Nephron progenitor cell (in vitro differentiated cells): ENCODE data around the gene ACVR2B.
A peak's percentile ranks its signal among the peaks of the same experiment; 100 is the strongest.

ENCODE experiments used
- DNase-seq: peaks from one replicate; pipeline ENCODE4 v3.0.0; 2021
- H3K27ac Mint-ChIP-seq: 2 replicates; pipeline ENCODE4 v1.8.0; 2021; ENCODE audit warnings: mild to moderate bottlenecking, moderate library complexity, mixed read lengths
- H3K27me3 Mint-ChIP-seq: 2 replicates; pipeline ENCODE4 v1.8.0; 2021; ENCODE audit warnings: mild to moderate bottlenecking, low read depth, mixed read lengths; ENCODE audit not compliant: poor library complexity
- H3K36me3 Mint-ChIP-seq: 2 replicates; pipeline ENCODE4 v1.8.0; 2021; ENCODE audit warnings: low read depth, mixed read lengths
- H3K4me1 Mint-ChIP-seq: 2 replicates; pipeline ENCODE4 v1.8.0; 2021; ENCODE audit warnings: mixed read lengths
- H3K4me3 Mint-ChIP-seq: 2 replicates; pipeline ENCODE4 v1.8.0; 2021; ENCODE audit warnings: mild to moderate bottlenecking, moderate library complexity, mixed read lengths
- H3K9me3 Mint-ChIP-seq: 2 replicates; pipeline ENCODE4 v1.8.0; 2021; ENCODE audit warnings: mild to moderate bottlenecking, moderate library complexity, mixed read lengths
- TF ChIP-seq, protein P1 (sequence below): fragments of 200-600 bp; sonication (generic); IDR thresholded peaks from 2 replicates; pipeline ENCODE4 v1.5.0; 2021; ENCODE audit warnings: antibody characterized with exemption

The ACVR2B gene

DNA sequence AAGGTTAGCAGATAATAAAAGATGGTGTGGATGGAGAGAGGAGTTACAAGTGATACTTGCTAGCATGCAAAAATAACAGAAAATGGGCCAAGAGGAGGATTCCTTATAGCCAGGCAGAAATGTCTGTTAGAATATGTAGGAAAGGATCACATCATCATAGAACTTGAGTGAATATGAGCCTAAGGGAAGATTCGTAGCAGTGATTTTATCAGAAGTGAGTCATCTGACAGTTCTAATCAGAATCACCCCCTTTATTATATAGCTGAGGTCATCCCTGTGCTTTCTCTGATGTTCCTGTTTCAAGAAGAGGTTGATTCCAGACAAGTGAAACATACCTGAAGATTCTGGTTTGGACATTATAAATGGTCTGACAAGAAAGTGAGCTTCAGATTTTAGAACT lies 65.3 kb downstream of the ACVR2B start:
- Mint-ChIP-seq H3K4me1 (no peaks in the 10 kb centered on the region), H3K36me3 (peaks cover 37% of the 10 kb centered on the region), H3K27ac (no peak overlapping the region), H3K9me3 (no peaks in the 10 kb centered on the region), H3K4me3 (no peak overlapping the region), H3K27me3 (no peaks in the 10 kb centered on the region)
- TF ChIP-seq, protein P1, sequence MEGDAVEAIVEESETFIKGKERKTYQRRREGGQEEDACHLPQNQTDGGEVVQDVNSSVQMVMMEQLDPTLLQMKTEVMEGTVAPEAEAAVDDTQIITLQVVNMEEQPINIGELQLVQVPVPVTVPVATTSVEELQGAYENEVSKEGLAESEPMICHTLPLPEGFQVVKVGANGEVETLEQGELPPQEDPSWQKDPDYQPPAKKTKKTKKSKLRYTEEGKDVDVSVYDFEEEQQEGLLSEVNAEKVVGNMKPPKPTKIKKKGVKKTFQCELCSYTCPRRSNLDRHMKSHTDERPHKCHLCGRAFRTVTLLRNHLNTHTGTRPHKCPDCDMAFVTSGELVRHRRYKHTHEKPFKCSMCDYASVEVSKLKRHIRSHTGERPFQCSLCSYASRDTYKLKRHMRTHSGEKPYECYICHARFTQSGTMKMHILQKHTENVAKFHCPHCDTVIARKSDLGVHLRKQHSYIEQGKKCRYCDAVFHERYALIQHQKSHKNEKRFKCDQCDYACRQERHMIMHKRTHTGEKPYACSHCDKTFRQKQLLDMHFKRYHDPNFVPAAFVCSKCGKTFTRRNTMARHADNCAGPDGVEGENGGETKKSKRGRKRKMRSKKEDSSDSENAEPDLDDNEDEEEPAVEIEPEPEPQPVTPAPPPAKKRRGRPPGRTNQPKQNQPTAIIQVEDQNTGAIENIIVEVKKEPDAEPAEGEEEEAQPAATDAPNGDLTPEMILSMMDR: no peak
- DNase-seq: no peak

DNA sequence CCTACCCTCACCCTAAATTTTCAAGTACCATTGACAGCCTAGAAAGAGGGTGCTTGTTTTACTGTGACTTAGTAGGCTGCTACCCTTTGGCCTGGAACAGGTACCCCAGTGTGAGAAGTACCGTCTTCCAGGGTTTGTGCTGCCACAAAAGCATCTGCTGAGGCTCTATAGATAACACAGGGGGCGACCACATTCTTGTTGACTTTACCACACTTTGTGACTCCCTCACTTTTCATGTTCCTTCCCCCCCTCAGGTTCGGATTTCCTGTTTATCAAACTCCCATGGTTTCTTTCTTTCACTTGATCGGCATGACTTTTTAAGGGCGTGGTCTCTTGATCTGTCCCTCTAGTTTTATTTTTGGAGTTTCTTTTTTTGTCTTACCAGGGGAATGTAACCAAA lies 66.0 kb downstream of the ACVR2B start:
- TF ChIP-seq, protein P1: no peak
- no peaks in the 10 kb centered on the region for H3K9me3 Mint-ChIP-seq
- no peaks in the 10 kb centered on the region for H3K27me3 Mint-ChIP-seq
- H3K4me1 Mint-ChIP-seq: no peaks in the 10 kb centered on the region
- H3K4me3 Mint-ChIP-seq: no peak overlapping the region
- H3K27ac Mint-ChIP-seq: no peak overlapping the region
- no peak for DNase-seq
- peaks cover 39% of the 10 kb centered on the region for H3K36me3 Mint-ChIP-seq

DNA sequence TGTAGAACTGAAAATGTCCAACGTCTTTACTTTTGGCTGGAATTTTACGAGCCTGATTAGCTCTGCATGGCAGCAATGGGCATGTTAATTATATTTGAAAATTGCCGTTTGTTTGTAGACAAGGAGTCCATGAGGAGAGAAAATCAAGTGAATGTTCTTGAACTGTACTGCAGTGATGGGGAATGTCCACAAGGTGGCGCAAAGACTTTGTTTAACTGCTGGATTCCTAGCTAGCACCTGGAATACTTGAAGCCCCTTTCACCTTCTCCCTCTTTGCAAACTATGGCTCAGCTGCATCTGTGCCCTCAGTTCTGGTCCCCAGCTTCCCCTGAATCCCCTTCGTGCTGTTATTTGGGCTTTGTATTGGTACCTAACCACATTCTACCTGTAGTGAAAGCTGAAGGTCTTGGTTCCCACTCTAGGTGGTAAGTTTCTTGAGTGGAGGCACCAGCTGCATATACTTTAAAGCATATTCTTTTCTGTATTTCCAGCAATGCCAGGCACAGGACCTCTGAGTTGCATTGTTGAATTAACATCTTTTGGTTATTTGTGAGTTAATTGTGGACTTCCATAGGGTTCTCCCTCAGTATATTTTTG lies 67.8 kb downstream of the ACVR2B start:
- no peak overlapping the region for H3K4me3 Mint-ChIP-seq
- H3K9me3 Mint-ChIP-seq: no peaks in the 10 kb centered on the region
- peaks cover 44% of the 10 kb centered on the region for H3K36me3 Mint-ChIP-seq
- DNase-seq: peak; percentile 75
- H3K27me3 Mint-ChIP-seq: no peaks in the 10 kb centered on the region
- TF ChIP-seq, protein P1: peak; percentile 89
- H3K4me1 Mint-ChIP-seq: no peaks in the 10 kb centered on the region
- H3K27ac Mint-ChIP-seq: no peak overlapping the region

DNA sequence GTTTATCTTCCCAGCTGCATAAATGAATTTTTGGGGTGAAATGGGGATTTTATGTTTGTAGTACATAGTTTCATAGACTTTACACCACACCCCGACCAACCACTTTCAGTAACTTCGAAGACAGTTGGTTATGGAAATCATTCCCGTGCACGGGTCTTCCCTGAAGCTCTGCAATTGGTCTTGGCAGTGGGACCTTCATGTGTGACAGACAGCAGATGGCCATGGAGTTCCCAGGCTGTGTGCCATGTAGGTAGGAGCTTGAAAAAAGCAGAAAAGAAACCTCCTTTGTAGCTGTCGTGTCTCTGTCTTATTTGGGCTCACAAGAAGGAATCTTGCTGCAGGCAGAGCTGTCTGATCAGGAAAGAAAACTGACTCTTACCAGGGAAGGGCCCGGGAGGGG lies 68.3 kb downstream of the ACVR2B start:
- TF ChIP-seq, protein P1: no peak
- Mint-ChIP-seq H3K36me3 (peaks cover 44% of the 10 kb centered on the region), H3K27me3 (no peaks in the 10 kb centered on the region), H3K27ac (no peak overlapping the region), H3K4me3 (no peak overlapping the region), H3K9me3 (no peaks in the 10 kb centered on the region), H3K4me1 (no peaks in the 10 kb centered on the region)
- DNase-seq: no peak

DNA sequence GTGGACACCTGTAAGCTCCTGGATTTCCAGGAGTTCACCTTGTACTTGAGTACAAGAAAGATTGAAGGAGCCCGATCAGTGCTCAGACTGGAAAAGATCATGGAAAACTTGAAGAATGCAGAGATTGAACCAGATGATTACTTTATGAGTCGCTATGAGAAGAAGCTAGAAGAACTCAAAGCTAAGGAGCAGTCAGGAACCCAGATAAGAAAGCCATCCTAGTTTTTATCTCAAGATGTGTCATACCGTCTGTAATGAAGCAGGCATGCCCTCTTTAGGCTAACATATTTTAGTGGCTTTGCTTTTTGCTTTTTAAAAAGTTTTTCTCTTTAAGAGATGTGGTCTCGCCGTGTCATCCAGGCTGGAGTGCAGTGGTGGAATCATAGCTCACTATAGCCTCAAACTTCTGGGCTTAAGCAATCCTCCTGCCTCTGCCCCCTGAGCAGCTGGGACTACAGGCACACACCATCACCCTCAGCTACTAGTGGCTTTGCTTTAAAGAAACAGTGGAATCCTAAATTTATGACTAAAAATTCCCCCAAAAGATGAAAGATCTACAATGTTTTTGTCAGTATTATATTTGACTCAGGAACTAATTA lies 70.5 kb downstream of the ACVR2B start:
- Mint-ChIP-seq H3K4me3 (no peak overlapping the region), H3K9me3 (no peaks in the 10 kb centered on the region)

More for the DNA sequence above, 70.5 kb downstream of the ACVR2B start:
- H3K36me3 Mint-ChIP-seq: peaks cover 54% of the 10 kb centered on the region
- H3K4me1 Mint-ChIP-seq: no peaks in the 10 kb centered on the region
- TF ChIP-seq, protein P1: no peak
- no peak overlapping the region for H3K27ac Mint-ChIP-seq
- no peaks in the 10 kb centered on the region for H3K27me3 Mint-ChIP-seq
- DNase-seq: no peak
